ENCODE results near the gene RND3.

Gene RND3

GRCh38 chr2:150494234-150494945, 6.9 kb upstream of the RND3 start:
- in situ Hi-C loops (cut with MboI; ENCODE audit: low sequenced_read_pairs), result no loop called here

DNA sequence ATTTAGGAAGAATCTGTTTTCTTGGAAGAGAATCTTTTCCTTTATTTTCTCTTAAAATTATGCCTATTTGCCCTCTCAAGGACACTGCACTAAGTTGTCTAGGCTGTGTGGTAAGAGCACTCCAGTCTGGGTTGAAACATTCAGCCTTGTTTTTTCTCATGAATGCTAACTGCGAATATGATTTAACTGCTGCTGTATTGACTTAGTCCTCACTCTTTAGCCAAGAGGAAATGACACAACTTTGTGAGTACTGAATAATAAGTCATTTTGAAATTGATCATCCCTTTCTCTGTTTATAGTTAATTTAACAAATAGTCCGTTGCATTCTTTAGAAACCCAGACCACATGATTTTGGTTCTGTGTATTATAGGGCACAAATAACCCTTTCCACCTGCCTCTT, 4.5 kb upstream of the RND3 start:
- in situ Hi-C loops (cut with MboI; ENCODE audit: low sequenced_read_pairs), result no loop called here

- in situ Hi-C loops (cut with MboI; ENCODE audit: low sequenced_read_pairs), result no loop called here
Measured at GRCh38 chr2:150491430-150491829, 4.0 kb upstream of the RND3 start.

DNA sequence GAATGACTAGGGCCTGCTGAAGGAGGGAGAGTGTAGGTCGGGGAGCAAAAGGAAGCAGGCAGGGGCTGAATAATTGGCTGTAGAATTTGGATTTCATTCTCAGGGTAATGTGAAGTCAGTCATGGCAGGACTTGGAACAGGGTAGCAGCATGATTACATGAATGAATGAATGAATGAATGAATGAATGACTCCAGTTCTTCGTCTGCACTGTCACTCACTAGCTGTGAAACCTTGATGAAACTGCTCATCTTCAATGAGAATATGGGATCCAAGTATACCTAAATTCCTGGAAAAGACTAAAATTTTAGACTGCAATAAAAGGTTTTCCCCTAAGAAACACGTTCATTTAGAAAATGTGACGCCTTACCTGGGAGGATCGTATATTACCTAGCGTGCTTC, 3.0 kb upstream of the RND3 start:
- in situ Hi-C loops (cut with MboI; ENCODE audit: low sequenced_read_pairs), result no loop called here

GRCh38 chr2:150486539-150487484, 655 bp downstream of the RND3 start:
- in situ Hi-C loops (cut with MboI; ENCODE audit: low sequenced_read_pairs), result no loop called here

DNA sequence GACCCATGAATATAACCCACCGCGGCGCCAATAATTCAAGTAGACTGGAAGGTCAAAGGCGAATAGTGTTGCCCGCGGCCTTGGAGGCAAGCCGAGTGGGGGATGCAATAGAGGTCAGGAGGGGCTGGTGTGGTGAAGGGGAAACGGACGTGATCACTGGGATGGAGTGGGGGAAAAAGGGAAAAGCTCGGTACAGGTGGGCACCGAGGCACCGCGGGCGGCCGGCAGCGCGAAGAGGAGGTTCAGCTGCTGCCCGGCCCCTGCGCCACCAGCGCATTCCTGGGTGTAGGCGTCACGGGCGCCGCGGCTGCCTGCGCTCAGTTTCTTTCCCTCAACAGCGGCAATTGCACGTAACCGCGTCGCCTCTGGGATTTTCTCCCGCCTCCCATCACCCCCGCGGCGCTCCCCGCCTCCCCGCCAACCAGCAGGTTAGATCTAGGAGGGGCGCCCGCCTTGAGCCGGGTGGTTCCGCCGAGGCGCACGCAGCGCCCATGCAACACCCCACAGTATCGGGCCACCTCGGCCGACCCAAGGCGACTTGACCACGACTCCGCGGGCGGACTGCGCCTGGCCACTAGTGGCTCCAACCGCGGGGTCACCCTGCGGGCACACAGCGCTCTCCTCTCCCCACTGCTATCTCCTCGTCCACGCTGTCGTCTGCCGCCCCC, 1.5 kb downstream of the RND3 start:
- in situ Hi-C loops (cut with MboI; ENCODE audit: low sequenced_read_pairs), result no loop called here

GRCh38 chr2:150485114-150485870, 2.2 kb downstream of the RND3 start:
- in situ Hi-C loops (cut with MboI; ENCODE audit: low sequenced_read_pairs), result no loop called here

- in situ Hi-C loops (cut with MboI; ENCODE audit: low sequenced_read_pairs), result no loop called here
Measured at GRCh38 chr2:150484461-150485021, 2.9 kb downstream of the RND3 start.

DNA sequence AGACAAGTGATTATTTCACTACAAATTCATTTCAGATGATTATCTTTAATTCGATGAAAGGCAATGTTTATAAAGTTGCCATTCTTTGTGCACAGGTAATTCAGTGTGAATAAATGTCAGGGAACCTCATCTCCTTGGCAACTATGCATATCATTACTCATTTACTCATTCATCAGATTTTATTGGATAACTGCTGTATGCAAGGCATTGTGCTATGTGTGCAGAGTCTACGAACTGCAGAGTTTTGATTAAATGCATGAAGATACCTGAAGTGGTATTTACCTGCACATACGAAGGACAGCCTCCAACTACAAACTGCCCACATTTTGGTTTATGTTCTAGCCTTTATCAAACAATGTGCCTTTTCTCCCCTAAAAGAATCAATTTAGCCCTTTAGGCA, 3.5 kb downstream of the RND3 start:
- in situ Hi-C loops (cut with MboI; ENCODE audit: low sequenced_read_pairs), result no loop called here

- in situ Hi-C loops (cut with MboI; ENCODE audit: low sequenced_read_pairs), result no loop called here
Measured at GRCh38 chr2:150483532-150483931, 3.9 kb downstream of the RND3 start.

GRCh38 chr2:150482667-150483400, 4.6 kb downstream of the RND3 start:
- in situ Hi-C loops (cut with MboI; ENCODE audit: low sequenced_read_pairs), result no loop called here

GRCh38 chr2:150482111-150482510, 5.4 kb downstream of the RND3 start:
- in situ Hi-C loops (cut with MboI; ENCODE audit: low sequenced_read_pairs), result no loop called here

DNA sequence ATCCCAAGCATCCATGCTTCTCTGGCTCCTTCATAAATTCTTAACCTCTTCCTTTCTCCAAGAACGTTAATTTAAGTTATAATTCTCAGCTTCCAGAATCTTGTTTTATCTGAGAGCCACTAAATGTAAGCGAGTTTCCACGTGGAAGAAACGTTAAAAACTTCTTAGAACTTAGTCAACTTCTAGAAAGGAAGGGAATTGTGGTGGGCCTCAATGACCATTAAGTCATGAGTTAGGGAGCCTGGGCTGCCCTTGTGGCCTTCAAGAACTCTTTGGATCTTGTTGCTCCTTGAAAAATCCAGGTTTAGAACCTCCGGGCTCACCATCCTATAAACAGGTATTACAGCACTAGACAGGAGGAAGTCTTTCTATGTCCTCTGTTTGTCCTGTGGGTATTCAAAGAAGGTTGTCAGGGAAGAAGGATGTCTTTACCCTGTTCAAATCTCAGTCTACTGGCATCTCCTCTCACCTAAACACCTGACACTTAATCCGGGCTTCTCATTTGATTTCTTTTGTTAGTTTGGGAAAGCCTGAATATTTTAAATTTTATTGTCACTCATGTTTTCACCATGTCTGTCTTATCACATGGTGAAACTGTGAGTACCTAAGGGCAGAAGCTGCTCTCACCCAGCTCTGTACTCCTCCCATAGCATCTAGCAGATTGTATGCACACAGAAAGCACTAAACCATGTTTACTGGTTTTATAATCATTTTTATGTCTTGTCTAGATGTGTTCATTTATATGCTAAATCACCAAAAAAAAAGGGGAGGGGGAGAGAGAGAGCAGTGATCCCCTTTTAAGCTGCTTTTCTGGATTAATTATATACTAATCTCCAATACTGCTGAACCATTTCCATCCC, 6.3 kb downstream of the RND3 start:
- in situ Hi-C loops (cut with MboI; ENCODE audit: low sequenced_read_pairs), result no loop called here

GRCh38 chr2:150480241-150480640, 7.2 kb downstream of the RND3 start:
- in situ Hi-C loops (cut with MboI; ENCODE audit: low sequenced_read_pairs), result no loop called here

DNA sequence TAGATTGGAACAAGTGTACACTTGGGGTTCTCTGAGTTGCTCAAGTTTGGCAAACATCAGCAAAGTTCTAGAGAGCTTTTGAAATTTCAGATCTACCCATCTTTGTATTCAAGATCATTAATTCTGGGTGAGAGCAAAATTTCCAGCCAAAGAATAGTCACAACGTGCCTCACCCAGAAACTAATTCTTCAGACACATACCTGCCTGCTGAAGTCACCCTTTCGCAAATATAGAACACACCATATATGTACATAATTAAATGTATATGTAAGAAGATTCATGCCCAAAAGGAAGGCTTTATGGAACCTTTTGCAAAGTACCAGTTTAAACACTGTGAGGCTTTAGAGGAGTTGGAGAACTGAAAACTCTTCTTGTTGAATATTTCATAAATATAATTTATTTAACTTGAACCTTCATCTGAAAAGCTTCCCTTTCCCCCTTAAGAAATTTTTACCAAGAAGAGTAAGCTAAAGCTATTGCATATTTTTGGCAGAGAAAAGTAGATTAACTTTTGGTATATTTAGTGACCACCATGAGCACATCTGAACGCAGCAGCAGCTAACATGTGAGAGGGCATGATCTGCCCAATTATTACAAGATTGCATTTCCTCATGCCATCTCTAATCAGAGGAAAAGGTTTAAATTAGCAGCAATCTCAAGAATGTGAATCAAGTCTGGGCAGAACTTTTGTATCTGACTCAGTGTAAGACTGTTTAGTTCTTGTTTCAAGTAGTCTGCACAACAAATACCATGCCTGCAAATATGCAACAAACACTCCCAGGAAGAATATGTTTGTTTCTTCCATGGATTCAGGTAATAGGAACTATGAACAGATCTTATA, 8.2 kb downstream of the RND3 start:
- in situ Hi-C loops (cut with MboI; ENCODE audit: low sequenced_read_pairs), result no loop called here

DNA sequence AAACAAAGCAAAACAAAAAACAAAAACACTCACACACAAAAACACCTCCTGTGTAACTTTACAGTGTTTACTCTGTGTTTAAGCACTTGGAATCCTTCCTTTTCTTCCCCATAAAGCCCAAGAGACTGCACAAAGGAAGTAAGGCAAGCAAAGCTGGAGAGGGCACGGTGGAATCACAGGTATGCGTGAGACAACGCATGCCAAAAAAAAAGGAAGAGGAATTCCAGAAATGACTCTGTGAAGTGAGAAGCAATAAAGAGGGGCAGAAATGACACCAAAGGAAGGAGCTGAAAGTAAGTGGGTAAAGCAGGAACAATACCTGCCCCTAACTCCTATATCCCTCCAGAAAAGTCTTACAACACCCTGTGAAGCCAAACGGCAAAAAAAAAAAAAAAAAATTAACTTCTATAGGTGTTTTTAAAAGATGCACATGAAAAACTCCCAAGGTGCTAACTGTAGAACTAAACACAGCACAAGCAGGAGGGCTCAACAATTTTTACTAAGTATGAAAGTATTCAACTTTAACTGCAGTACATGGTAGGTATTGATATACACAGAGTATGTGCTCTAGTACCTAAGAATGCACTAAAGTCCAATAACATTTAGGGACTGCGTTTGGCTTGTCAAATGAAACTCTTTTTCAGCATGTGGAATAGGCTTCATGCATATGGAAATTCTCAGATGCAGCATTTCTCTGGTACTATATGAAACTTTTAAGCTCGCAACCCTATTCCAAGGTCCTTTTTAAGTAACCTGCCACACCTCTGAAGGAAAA, 9.1 kb downstream of the RND3 start:
- in situ Hi-C loops (cut with MboI; ENCODE audit: low sequenced_read_pairs), result no loop called here

DNA sequence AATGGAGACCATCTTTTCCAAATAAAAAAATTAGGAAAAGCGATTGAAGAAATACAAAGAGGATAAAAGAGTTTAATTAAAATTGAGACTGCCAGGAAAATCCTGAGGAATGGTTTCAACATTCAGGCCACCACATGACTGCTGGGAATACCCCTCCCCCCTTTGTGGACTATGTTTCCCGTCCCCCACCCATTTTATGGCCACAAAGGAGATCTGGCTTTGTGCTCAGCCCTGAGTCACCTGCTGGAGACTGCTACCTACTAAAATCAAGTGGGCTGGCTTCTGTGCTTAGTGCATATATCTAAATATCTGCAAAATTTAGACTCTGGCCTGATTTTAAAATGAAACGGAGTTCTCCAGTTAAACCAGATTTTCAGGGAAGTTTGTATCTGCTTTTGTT, 10.1 kb downstream of the RND3 start:
- in situ Hi-C loops (cut with MboI; ENCODE audit: low sequenced_read_pairs), result no loop called here

All from hTERT RPE-1 (cell line).